AG04450 (cell line): ENCODE data around the gene NAP1L4. TPM values are rescaled to one million over a fixed set of nuclear protein-coding genes. Genes with fewer than 3 reads are reported as not detected.

Source experiments
- CTCF ChIA-PET: fragments of 300-600, 350-600 bp; formaldehyde crosslinking; extraction: SDS; loops from one replicate; lab custom pipeline; 2022; ENCODE audit warnings: antibody characterized with exemption, inconsistent platforms; lab: Charles Lee
- POLR2A ChIA-PET: fragments of 350-600 bp; formaldehyde crosslinking; extraction: SDS; loops from one replicate; lab custom pipeline; 2021; ENCODE audit warnings: antibody characterized with exemption, inconsistent platforms; lab: Yijun Ruan, JAX
- DNase-seq: peaks from one replicate; pipeline ENCODE4 v3.0.0-alpha.2; 2011; ENCODE audit warnings: low read depth, low spot score
- H3K27ac ChIP-seq: one replicate; pipeline ENCODE4 v1.5.1; 2012; ENCODE audit warnings: low read depth, low read length, control low read depth
- H3K27me3 ChIP-seq: one replicate; pipeline ENCODE4 v1.6.0; 2012; ENCODE audit warnings: low read length; ENCODE audit not compliant: control insufficient read depth, insufficient read depth
- H3K4me3 ChIP-seq: 2 replicates; pipeline ENCODE4 v1.5.1; 2011; ENCODE audit warnings: mild to moderate bottlenecking, low read depth, low read length, control low read depth
- H3K9me3 ChIP-seq: 2 replicates; pipeline ENCODE4 v1.5.1; 2012; ENCODE audit warnings: low read length; ENCODE audit not compliant: control insufficient read depth, insufficient read depth
- polyA plus RNA-seq: library from polyadenylated mRNA; depleted of rRNA; stranded (reverse); fragments of >200 nt; gene quantifications from 2 replicates; pipeline ENCODE4 v1.2.3, GENCODE V29; 2011; rRNA removed
- small RNA-seq: library from RNA; depleted of rRNA; stranded (forward); fragments of <200 nt; gene quantifications from one replicate; pipeline ENCODE3, GENCODE V24; 2012; ENCODE audit warnings: low read depth; ENCODE audit not compliant: insufficient read length
- TF ChIP-seq, protein P1 (sequence below): IDR thresholded peaks from 2 replicates; pipeline ENCODE4 v1.5.1; 2011; ENCODE audit warnings: low read depth, low read length, control low read depth, inconsistent platforms

NAP1L4 gene
- polyA plus RNA-seq, 1 experiment = 107 TPM

DNA sequence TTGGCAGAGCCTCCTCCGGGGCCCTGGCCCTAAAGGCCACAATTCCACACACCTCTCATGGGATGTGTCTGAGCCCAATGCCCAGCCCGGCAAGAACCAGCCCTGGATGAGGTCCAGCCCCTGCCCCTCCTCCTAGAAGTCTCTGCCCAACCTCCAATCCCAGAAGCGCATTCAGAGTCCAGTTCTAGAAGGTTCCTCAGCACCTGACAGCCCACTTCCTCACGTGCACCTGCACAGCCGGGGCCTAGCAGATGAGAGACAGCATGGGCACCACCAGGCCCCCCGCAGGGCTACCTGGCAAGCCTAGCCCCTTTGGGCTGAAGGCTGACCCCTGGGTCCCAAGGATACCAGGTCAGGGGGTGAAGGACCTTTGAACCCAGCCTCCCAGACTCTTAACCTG lies 95.1 kb downstream of the NAP1L4 start:
- Histone ChIP-seq H3K9me3 (peaks cover 3% of the 10 kb centered on the region; the same call in 1 of the 2 replicates), H3K27ac (peak overlapping the region; percentile 21), H3K4me3 (no peak overlapping the region), H3K27me3 (no peaks in the 10 kb centered on the region)
- CTCF ChIA-PET = interaction anchor here (2.1 kb wide), 1 partner anchor 366 kb away, joined by 8 read pairs; no protein-coding TSS in a partner anchor
- POLR2A ChIA-PET = no interaction called here
- TF ChIP-seq, protein P1, sequence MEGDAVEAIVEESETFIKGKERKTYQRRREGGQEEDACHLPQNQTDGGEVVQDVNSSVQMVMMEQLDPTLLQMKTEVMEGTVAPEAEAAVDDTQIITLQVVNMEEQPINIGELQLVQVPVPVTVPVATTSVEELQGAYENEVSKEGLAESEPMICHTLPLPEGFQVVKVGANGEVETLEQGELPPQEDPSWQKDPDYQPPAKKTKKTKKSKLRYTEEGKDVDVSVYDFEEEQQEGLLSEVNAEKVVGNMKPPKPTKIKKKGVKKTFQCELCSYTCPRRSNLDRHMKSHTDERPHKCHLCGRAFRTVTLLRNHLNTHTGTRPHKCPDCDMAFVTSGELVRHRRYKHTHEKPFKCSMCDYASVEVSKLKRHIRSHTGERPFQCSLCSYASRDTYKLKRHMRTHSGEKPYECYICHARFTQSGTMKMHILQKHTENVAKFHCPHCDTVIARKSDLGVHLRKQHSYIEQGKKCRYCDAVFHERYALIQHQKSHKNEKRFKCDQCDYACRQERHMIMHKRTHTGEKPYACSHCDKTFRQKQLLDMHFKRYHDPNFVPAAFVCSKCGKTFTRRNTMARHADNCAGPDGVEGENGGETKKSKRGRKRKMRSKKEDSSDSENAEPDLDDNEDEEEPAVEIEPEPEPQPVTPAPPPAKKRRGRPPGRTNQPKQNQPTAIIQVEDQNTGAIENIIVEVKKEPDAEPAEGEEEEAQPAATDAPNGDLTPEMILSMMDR = no peak
- no peak for DNase-seq

DNA sequence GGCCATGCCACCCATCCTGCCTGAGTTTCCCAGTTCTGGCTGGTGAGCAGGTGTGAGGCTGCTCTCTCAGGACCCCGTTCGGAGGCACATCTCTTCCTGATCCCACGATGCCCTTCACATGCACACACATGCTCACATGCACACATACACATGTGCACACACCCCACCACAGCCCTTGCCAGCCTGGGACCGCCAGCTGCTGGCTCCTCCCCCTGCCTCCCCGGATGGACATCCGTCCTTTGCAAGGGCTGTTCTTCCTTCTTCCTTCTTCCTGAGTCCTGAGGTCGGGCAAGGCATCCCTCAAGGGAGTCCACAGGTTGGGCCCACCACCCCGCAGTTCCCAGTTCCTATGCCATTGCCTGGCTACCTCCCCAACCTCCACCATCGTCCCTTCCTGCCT lies 96.1 kb downstream of the NAP1L4 start:
- TF ChIP-seq, protein P1 = no peak
- no peak overlapping the region for H3K4me3 ChIP-seq
- no peaks in the 10 kb centered on the region for H3K27me3 ChIP-seq
- ChIA-PET CTCF (interaction anchor here (2.1 kb wide), 1 partner anchor 365 kb away, joined by 8 read pairs; no protein-coding TSS in a partner anchor), POLR2A (no interaction called here)
- H3K9me3 ChIP-seq = peaks cover 3% of the 10 kb centered on the region; the same call in 1 of the 2 replicates
- H3K27ac ChIP-seq = no peak overlapping the region
- DNase-seq = no peak

Small RNA genes within 50 kb of the gene (small RNA-seq; reads per million reads assigned to genes)
- gene SNORA54 = 1.1 reads per million

Other genes with a start within 250 kb of the NAP1L4 start
- gene CDKN1C, start 106.6 kb downstream of the NAP1L4 start, polyA plus RNA-seq = 6.3 and 8.1 TPM in 2 replicates
- gene PHLDA2, start 62.9 kb downstream of the NAP1L4 start, polyA plus RNA-seq = 9.6 and 14.4 TPM in 2 replicates
- 137 and 139 TPM in 2 replicates for gene CARS1, start 65.1 kb upstream of the NAP1L4 start, polyA plus RNA-seq
- gene OSBPL5, start 173.0 kb upstream of the NAP1L4 start, polyA plus RNA-seq = 7.4 and 11.9 TPM in 2 replicates
- gene MRGPRG, start 226.5 kb upstream of the NAP1L4 start, polyA plus RNA-seq = not detected in 2 replicates
- not detected in 2 replicates for gene MRGPRE, start 240.1 kb upstream of the NAP1L4 start, polyA plus RNA-seq